ENCODE measurements around the gene SLC39A1. TPM values are rescaled to one million over a fixed set of nuclear protein-coding genes. Genes with fewer than 3 reads are reported as not detected.

SLC39A1 gene
- total RNA-seq, 1 donor from 2014 or later: 87.8 TPM

GRCh38 chr1:153963850-153964331, 554 bp upstream of the SLC39A1 start:
- Mint-ChIP-seq H3K9me3 (ENCODE audit: low read depth) (no peaks in the 10 kb centered on the region), H3K27me3 (ENCODE audit: low read depth) (no peaks in the 10 kb centered on the region), H3K4me1 (ENCODE audit: low read depth) (peaks cover 73% of the 10 kb centered on the region), H3K36me3 (ENCODE audit: low read depth) (peaks cover 4% of the 10 kb centered on the region), H3K27ac (ENCODE audit: unreplicated experiment) (peak overlapping the region; percentile 94), H3K4me3 (ENCODE audit: unreplicated experiment) (peak overlapping the region; percentile 88)
- TF ChIP-seq, protein P1, sequence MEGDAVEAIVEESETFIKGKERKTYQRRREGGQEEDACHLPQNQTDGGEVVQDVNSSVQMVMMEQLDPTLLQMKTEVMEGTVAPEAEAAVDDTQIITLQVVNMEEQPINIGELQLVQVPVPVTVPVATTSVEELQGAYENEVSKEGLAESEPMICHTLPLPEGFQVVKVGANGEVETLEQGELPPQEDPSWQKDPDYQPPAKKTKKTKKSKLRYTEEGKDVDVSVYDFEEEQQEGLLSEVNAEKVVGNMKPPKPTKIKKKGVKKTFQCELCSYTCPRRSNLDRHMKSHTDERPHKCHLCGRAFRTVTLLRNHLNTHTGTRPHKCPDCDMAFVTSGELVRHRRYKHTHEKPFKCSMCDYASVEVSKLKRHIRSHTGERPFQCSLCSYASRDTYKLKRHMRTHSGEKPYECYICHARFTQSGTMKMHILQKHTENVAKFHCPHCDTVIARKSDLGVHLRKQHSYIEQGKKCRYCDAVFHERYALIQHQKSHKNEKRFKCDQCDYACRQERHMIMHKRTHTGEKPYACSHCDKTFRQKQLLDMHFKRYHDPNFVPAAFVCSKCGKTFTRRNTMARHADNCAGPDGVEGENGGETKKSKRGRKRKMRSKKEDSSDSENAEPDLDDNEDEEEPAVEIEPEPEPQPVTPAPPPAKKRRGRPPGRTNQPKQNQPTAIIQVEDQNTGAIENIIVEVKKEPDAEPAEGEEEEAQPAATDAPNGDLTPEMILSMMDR (IDR thresholded peaks at IDR 0.05): no peak
- peak; percentile 86 for DNase-seq (ENCODE audit: low spot score)

GRCh38 chr1:153962088-153963029, 978 bp downstream of the SLC39A1 start:
- Mint-ChIP-seq H3K9me3 (ENCODE audit: low read depth) (no peaks in the 10 kb centered on the region), H3K36me3 (ENCODE audit: low read depth) (peaks cover 4% of the 10 kb centered on the region), H3K27ac (ENCODE audit: unreplicated experiment) (peak overlapping the region; percentile 94), H3K4me1 (ENCODE audit: low read depth) (peaks cover 71% of the 10 kb centered on the region), H3K4me3 (ENCODE audit: unreplicated experiment) (peak overlapping the region; percentile 88), H3K27me3 (ENCODE audit: low read depth) (no peaks in the 10 kb centered on the region)
- no peak for DNase-seq (ENCODE audit: low spot score)
- TF ChIP-seq, protein P1 (IDR thresholded peaks at IDR 0.05): no peak

- DNase-seq (ENCODE audit: low spot score): no peak
- Mint-ChIP-seq H3K36me3 (ENCODE audit: low read depth) (peaks cover 4% of the 10 kb centered on the region), H3K9me3 (ENCODE audit: low read depth) (no peaks in the 10 kb centered on the region), H3K4me3 (ENCODE audit: unreplicated experiment) (peak overlapping the region; percentile 88), H3K27me3 (ENCODE audit: low read depth) (no peaks in the 10 kb centered on the region), H3K27ac (ENCODE audit: unreplicated experiment) (peak overlapping the region; percentile 94), H3K4me1 (ENCODE audit: low read depth) (peaks cover 73% of the 10 kb centered on the region)
- TF ChIP-seq, protein P1 (IDR thresholded peaks at IDR 0.05): no peak
Measured at GRCh38 chr1:153961421-153961820, 1.9 kb downstream of the SLC39A1 start.

GRCh38 chr1:153960206-153960605, 3.1 kb downstream of the SLC39A1 start:
- H3K4me3 Mint-ChIP-seq (ENCODE audit: unreplicated experiment): no peak overlapping the region
- peaks cover 65% of the 10 kb centered on the region for H3K4me1 Mint-ChIP-seq (ENCODE audit: low read depth)
- H3K36me3 Mint-ChIP-seq (ENCODE audit: low read depth): peaks cover 4% of the 10 kb centered on the region

GRCh38 chr1:153959454-153959853, 3.9 kb downstream of the SLC39A1 start:
- peaks cover 61% of the 10 kb centered on the region for H3K4me1 Mint-ChIP-seq (ENCODE audit: low read depth)
- no peak overlapping the region for H3K4me3 Mint-ChIP-seq (ENCODE audit: unreplicated experiment)
- DNase-seq (ENCODE audit: low spot score): no peak
- no peaks in the 10 kb centered on the region for H3K9me3 Mint-ChIP-seq (ENCODE audit: low read depth)
- peaks cover 4% of the 10 kb centered on the region for H3K36me3 Mint-ChIP-seq (ENCODE audit: low read depth)
- TF ChIP-seq, protein P1 (IDR thresholded peaks at IDR 0.05): no peak
- no peaks in the 10 kb centered on the region for H3K27me3 Mint-ChIP-seq (ENCODE audit: low read depth)
- peak overlapping the region; percentile 97 for H3K27ac Mint-ChIP-seq (ENCODE audit: unreplicated experiment)

More at GRCh38 chr1:153960206-153960605, 3.1 kb downstream of the SLC39A1 start:
- TF ChIP-seq, protein P1 (IDR thresholded peaks at IDR 0.05): no peak
- DNase-seq (ENCODE audit: low spot score): peak; percentile 88
- no peaks in the 10 kb centered on the region for H3K9me3 Mint-ChIP-seq (ENCODE audit: low read depth)
- no peaks in the 10 kb centered on the region for H3K27me3 Mint-ChIP-seq (ENCODE audit: low read depth)
- no peak overlapping the region for H3K27ac Mint-ChIP-seq (ENCODE audit: unreplicated experiment)
